Sigmoid colon (tissue), 7 donors: Measurements from ENCODE around the gene BCL2L2. TPM values are rescaled to one million over a fixed set of nuclear protein-coding genes. Genes with fewer than 3 reads are reported as not detected.

Source experiments
- DNase-seq: peaks from one replicate; pipeline ENCODE4 v3.0.0-alpha.2; 2019
- H3K27ac ChIP-seq, 4 donors: fragments of 200-600 bp; sonication (generic); one replicate each; pipeline ENCODE4 v1.5.1; 2016 to 2019; ENCODE audit warnings: mild to moderate bottlenecking in 1 of 4
- H3K27me3 ChIP-seq, 3 donors: fragments of 200-600 bp; sonication (generic); one replicate each; pipeline ENCODE4 v1.5.1; 2019; ENCODE audit warnings: mild to moderate bottlenecking in 1 of 3
- H3K36me3 ChIP-seq, 4 donors: fragments of 200-600 bp; sonication (generic); one replicate each; pipeline ENCODE4 v1.5.1; 2016 to 2019
- H3K4me1 ChIP-seq, 4 donors: fragments of 200-600 bp; sonication (generic); one replicate each; pipeline ENCODE4 v1.5.1; 2017 to 2019
- H3K4me3 ChIP-seq, 4 donors: fragments of 200-600 bp; sonication (generic); one replicate each; pipeline ENCODE4 v1.5.1; 2017 to 2019; ENCODE audit warnings: mild to moderate bottlenecking in 2 of 4, moderate library complexity in 1 of 4
- H3K9me3 ChIP-seq, 4 donors: fragments of 200-600 bp in 3 of 4; sonication (generic) in 3 of 4; one replicate each; pipeline versions ENCODE4 v1.5.1 to v1.6.1; 2013 to 2019
- EP300 ChIP-seq, 4 donors: sonication (generic); formaldehyde crosslinking; IDR thresholded peaks; one replicate each; pipeline ENCODE4 v1.6.1; 2017; ENCODE audit warnings: antibody characterized with exemption in 4 of 4
- POLR2A ChIP-seq, 2 donors: fragments of 450-650 bp; IDR thresholded peaks; one replicate each; pipeline ENCODE4 v1.6.1; 2016; ENCODE audit warnings: antibody characterized with exemption in 2 of 2, mild to moderate bottlenecking in 2 of 2, moderate library complexity in 2 of 2
- POLR2AphosphoS5 ChIP-seq, 4 donors: sonication (generic); formaldehyde crosslinking; IDR thresholded peaks; one replicate each; pipeline ENCODE4 v1.6.1; 2017; ENCODE audit warnings: antibody characterized with exemption in 4 of 4
- WGBS, 2 donors: extraction: QIAGEN DNeasy Blood & Tissue Kit; methylation state at CpG; one replicate each; pipeline ENCODE4 v1.1.7; 2013; 5-methylcytosine and 5-hydroxymethylcytosine counted together
- intact Hi-C: fragments of 100-400 bp; cut with DNase I; formaldehyde crosslinking; loops from one replicate; pipeline ENCODE4 v1.15.1; 2023
- polyA plus RNA-seq, 3 donors: library from polyadenylated mRNA; stranded (reverse); fragments of 200-250 nt; gene quantifications; one replicate each; pipeline ENCODE4 v1.2.3, GENCODE V29; 2013
- total RNA-seq, 4 donors: library from RNA; depleted of rRNA; stranded (reverse); fragments of >200 nt; gene quantifications; one replicate each; pipeline ENCODE4 v1.1.0, GENCODE V29; 2016
- TF ChIP-seq, protein P1 (sequence below), 4 experiments: fragments of 450-650 bp in 3 of 4; fragments of 200-600 bp in 1 of 4; IDR thresholded peaks; one replicate each; pipeline ENCODE4 v1.5.1; 2016 to 2019; ENCODE audit warnings: antibody characterized with exemption in 4 of 4, mild to moderate bottlenecking in 3 of 4, moderate library complexity in 2 of 4
- donor health status: healthy with polysubstance abuse.
- donor health status: Bipolar disorder and iron deficiency.
- donor health status: healthy.

Gene BCL2L2
- total and polyA plus RNA-seq, 7 donors, result 57.0 to 118 (median 75.9) TPM

- H3K9me3 ChIP-seq, result no peaks in the 10 kb centered on the region
- TF ChIP-seq POLR2AphosphoS5 (IDR thresholded peaks at IDR 0.05) (no peak), POLR2A (IDR thresholded peaks at IDR 0.05) (peak in 1 of 2 donors; percentile 54)
- H3K36me3 ChIP-seq, result no peaks in the 10 kb centered on the region
- H3K4me3 ChIP-seq, result peak overlapping the region; percentile 73 to 99 (median 78)
- WGBS, 2 donors, result 0% methylated on average over 22 of the region's 22 CpGs
- no peak for DNase-seq
- H3K4me1 ChIP-seq, result peaks cover 0 to 25% (median 20%) of the 10 kb centered on the region in 4 donors
- H3K27ac ChIP-seq, result peak overlapping the region; percentile 91 to 100 (median 96)
- no peaks in the 10 kb centered on the region for H3K27me3 ChIP-seq
- intact Hi-C loops, result loop anchor here (1.0 to 2.0 kb wide), 2 partner anchors 10 to 15 kb away; no protein-coding TSS in a partner anchor
These were observed 21.1 kb upstream of the BCL2L2 start for GRCh38 chr14:23285530-23286019.

- TF ChIP-seq POLR2A (IDR thresholded peaks at IDR 0.05), result peak; percentile 51 to 62
- TF ChIP-seq EP300 (IDR thresholded peaks at IDR 0.05), result no peak
- TF ChIP-seq POLR2AphosphoS5 (IDR thresholded peaks at IDR 0.05), result peak; percentile 87 to 91 (median 88)
- TF ChIP-seq, protein P1, sequence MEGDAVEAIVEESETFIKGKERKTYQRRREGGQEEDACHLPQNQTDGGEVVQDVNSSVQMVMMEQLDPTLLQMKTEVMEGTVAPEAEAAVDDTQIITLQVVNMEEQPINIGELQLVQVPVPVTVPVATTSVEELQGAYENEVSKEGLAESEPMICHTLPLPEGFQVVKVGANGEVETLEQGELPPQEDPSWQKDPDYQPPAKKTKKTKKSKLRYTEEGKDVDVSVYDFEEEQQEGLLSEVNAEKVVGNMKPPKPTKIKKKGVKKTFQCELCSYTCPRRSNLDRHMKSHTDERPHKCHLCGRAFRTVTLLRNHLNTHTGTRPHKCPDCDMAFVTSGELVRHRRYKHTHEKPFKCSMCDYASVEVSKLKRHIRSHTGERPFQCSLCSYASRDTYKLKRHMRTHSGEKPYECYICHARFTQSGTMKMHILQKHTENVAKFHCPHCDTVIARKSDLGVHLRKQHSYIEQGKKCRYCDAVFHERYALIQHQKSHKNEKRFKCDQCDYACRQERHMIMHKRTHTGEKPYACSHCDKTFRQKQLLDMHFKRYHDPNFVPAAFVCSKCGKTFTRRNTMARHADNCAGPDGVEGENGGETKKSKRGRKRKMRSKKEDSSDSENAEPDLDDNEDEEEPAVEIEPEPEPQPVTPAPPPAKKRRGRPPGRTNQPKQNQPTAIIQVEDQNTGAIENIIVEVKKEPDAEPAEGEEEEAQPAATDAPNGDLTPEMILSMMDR (IDR thresholded peaks at IDR 0.05), result no peak
- Histone ChIP-seq H3K36me3 (no peaks in the 10 kb centered on the region), H3K27me3 (no peaks in the 10 kb centered on the region), H3K4me3 (peak within 1 kb of the TSS; percentile 73 to 99 (median 78)), H3K4me1 (peaks cover 0 to 25% (median 20%) of the 10 kb centered on the region in 4 donors), H3K9me3 (no peaks in the 10 kb centered on the region), H3K27ac (peak within 1 kb of the TSS; percentile 91 to 100 (median 96))
- peak; percentile 100 for DNase-seq
- intact Hi-C loops, result loop anchor here (1.0 kb wide), 1 partner anchor 9 kb away; no protein-coding TSS in a partner anchor
- WGBS, 2 donors, result 0 to 1% methylated on average over 53 of the region's 53 CpGs
These were observed 20.4 kb upstream of the BCL2L2 start, which contains the start of gene HOMEZ for GRCh38 chr14:23286020-23286901. Gene HOMEZ, minus strand, starts transcription at chr14:23286132. Its CDS starts 180 bp downstream, at chr14:23285952.

DNA sequence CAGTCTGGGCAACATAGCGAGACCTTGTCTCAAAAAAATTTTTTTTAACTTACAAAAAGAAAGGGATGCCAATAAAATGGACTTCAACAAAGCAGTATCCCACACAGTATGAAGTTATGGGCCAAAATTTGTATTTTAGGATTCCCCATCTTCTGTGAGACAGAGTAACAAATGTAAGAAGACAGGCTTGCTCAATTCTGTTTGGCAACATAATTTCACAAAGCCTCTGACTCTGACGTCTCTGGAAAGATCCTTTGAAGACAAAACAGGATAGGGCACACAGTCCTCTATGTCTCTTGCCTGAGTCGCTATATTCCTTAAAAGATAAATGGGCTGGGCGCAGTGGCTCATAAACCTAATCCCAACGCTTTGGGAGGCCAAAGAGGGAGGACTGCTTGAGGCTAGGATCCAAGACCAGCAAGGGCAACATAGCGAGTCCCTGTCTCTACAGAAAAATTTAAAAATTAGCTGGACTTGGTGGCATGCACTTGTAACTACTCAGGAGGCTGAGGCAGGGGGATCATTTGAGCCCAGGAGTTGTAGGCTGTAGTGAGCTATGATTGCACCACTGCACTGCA is 19.6 kb upstream of the BCL2L2 start:
- no peaks in the 10 kb centered on the region for H3K9me3 ChIP-seq
- WGBS, 2 donors, result 41 to 57% methylated on average over 6 of the region's 6 CpGs
- H3K4me1 ChIP-seq, result peaks cover 0 to 25% (median 20%) of the 10 kb centered on the region in 4 donors
- intact Hi-C loops, result loop anchor here (1.0 kb wide), 1 partner anchor 8 kb away; no protein-coding TSS in a partner anchor
- H3K27me3 ChIP-seq, result no peaks in the 10 kb centered on the region
- no peak for DNase-seq
- no peaks in the 10 kb centered on the region for H3K36me3 ChIP-seq
- TF ChIP-seq POLR2A (IDR thresholded peaks at IDR 0.05), result no peak
- peak in 1 of 4 donors; percentile 27 for TF ChIP-seq POLR2AphosphoS5 (IDR thresholded peaks at IDR 0.05)
- H3K4me3 ChIP-seq, result peak overlapping the region; percentile 47 to 99 (median 76)
- H3K27ac ChIP-seq, result peak overlapping the region; percentile 91 to 100 (median 96)

- Histone ChIP-seq H3K27ac (peak overlapping the region in 1 of 4 donors; percentile 28), H3K4me3 (no peak overlapping the region), H3K36me3 (peaks cover 0 to 21% (median 0%) of the 10 kb centered on the region in 4 donors), H3K4me1 (peaks cover 0 to 17% (median 10%) of the 10 kb centered on the region in 4 donors), H3K27me3 (no peaks in the 10 kb centered on the region), H3K9me3 (no peaks in the 10 kb centered on the region)
- no peak for DNase-seq
- intact Hi-C loops, result loop anchor here (1.0 kb wide), 1 partner anchor 9 kb away; the partner anchor contains the start of gene HOMEZ
- WGBS, 2 donors, result 15 to 32% methylated on average over 24 of the region's 24 CpGs
- no peak for TF ChIP-seq EP300 (IDR thresholded peaks at IDR 0.05)
- no peak for TF ChIP-seq POLR2A (IDR thresholded peaks at IDR 0.05)
- TF ChIP-seq, protein P1 (IDR thresholded peaks at IDR 0.05), result peak; percentile 63 to 90 (median 77)
- TF ChIP-seq POLR2AphosphoS5 (IDR thresholded peaks at IDR 0.05), result no peak
These were observed 11.7 kb upstream of the BCL2L2 start for GRCh38 chr14:23294734-23295561.
